Right lobe of liver (tissue), 4 donors: ENCODE results near the gene BAHD1.

Source experiments
- POLR2A ChIP-seq: fragments of 450-650 bp; IDR thresholded peaks from one replicate; pipeline ENCODE4 v1.6.1; 2017; ENCODE audit warnings: antibody characterized with exemption, mild to moderate bottlenecking
- TF ChIP-seq, protein P1 (sequence below), 4 donors: fragments of 200-600 bp in 3 of 4; fragments of 450-650 bp in 1 of 4; IDR thresholded peaks; one replicate each; pipeline versions ENCODE4 v1.5.1 to v1.8.0; 2016 to 2022; ENCODE audit warnings: antibody characterized with exemption in 4 of 4, mild to moderate bottlenecking in 2 of 4
- donor health status: DM: no; HTN: no; CAD: no.
- donor health status: DM: no; HTN: no; CAD: no.
- donor health status: DM: no; HTN: yes; CAD: no.

DNA sequence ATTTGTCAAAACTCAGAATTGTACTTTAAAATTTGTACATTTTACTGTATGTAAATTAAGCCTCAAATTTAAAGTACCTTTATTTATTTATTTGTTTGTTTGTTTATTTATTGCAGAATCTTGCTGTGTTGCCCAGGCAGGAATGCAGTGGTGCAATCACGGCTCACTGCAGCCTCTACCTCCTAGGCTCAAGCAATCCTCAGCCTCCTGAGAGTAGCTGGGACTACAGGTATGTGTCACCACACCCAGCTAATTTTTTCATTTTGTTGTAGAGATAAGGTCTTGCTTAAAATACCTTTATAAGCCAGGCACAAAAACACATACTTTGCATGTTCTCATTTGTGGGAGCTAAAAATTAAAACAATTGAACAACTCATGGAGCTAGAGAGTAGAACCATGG is 67.5 kb downstream of the BAHD1 start:
- TF ChIP-seq, protein P1, sequence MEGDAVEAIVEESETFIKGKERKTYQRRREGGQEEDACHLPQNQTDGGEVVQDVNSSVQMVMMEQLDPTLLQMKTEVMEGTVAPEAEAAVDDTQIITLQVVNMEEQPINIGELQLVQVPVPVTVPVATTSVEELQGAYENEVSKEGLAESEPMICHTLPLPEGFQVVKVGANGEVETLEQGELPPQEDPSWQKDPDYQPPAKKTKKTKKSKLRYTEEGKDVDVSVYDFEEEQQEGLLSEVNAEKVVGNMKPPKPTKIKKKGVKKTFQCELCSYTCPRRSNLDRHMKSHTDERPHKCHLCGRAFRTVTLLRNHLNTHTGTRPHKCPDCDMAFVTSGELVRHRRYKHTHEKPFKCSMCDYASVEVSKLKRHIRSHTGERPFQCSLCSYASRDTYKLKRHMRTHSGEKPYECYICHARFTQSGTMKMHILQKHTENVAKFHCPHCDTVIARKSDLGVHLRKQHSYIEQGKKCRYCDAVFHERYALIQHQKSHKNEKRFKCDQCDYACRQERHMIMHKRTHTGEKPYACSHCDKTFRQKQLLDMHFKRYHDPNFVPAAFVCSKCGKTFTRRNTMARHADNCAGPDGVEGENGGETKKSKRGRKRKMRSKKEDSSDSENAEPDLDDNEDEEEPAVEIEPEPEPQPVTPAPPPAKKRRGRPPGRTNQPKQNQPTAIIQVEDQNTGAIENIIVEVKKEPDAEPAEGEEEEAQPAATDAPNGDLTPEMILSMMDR (IDR thresholded peaks at IDR 0.05), result no peak
- no peak for TF ChIP-seq POLR2A
